Measurements from ENCODE around the gene SETD2. TPM values are rescaled to one million over a fixed set of nuclear protein-coding genes. Genes with fewer than 3 reads are reported as not detected.

The SETD2 gene
- total RNA-seq, 1 experiment from 2014 or later = 47.7 TPM

- Histone ChIP-seq H3K4me1 (replicated peaks; ENCODE audit: insufficient read depth) (no peaks in the 10 kb centered on the region), H3K4me2 (no peak overlapping the region), H3K4me3 (no peak overlapping the region), H3F3A (ENCODE audit: insufficient read depth, low read depth) (no peaks in the 10 kb centered on the region), H3K9me2 (ENCODE audit: insufficient read depth) (no peaks in the 10 kb centered on the region), H3K27me3 (ENCODE audit: insufficient read depth, low read depth) (no peaks in the 10 kb centered on the region), H4K20me1 (ENCODE audit: insufficient read depth) (no peaks in the 10 kb centered on the region), H3K9me3 (ENCODE audit: insufficient read depth, low read depth) (no peaks in the 10 kb centered on the region), H3K36me3 (ENCODE audit: low read depth) (no peaks in the 10 kb centered on the region), H3K79me2 (ENCODE audit: low read depth) (no peaks in the 10 kb centered on the region), H2AFZ (no peak overlapping the region), H3K27ac (no peak overlapping the region)
- BruUV-seq (replicated peaks) = no TSS peak
- intact Hi-C loops (cut with micrococcal nuclease; ENCODE audit: unreplicated experiment) = no loop called here
- no peak for DNase-seq
- CTCF ChIA-PET = no interaction called here
- TF ChIP-seq CTCF (conservative IDR thresholded peaks at IDR 0.05) = no peak
- no peak for TF ChIP-seq EZH2 (IDR thresholded peaks at IDR 0.05; ENCODE audit: low read depth)
- POLR2A ChIA-PET (ENCODE audit: unreplicated experiment) = no interaction called here
Measured at GRCh38 chr3:47008851-47009224, 155.1 kb downstream of the SETD2 start.

- Histone ChIP-seq H3K27ac (no peak overlapping the region), H3K4me2 (no peak overlapping the region), H3K36me3 (ENCODE audit: low read depth) (no peaks in the 10 kb centered on the region), H3F3A (ENCODE audit: insufficient read depth, low read depth) (no peaks in the 10 kb centered on the region), H3K79me2 (ENCODE audit: low read depth) (no peaks in the 10 kb centered on the region), H3K4me1 (replicated peaks; ENCODE audit: insufficient read depth) (no peaks in the 10 kb centered on the region), H2AFZ (no peak overlapping the region), H3K27me3 (ENCODE audit: insufficient read depth, low read depth) (no peaks in the 10 kb centered on the region), H4K20me1 (ENCODE audit: insufficient read depth) (no peaks in the 10 kb centered on the region), H3K4me3 (no peak overlapping the region), H3K9me3 (ENCODE audit: insufficient read depth, low read depth) (no peaks in the 10 kb centered on the region), H3K9me2 (ENCODE audit: insufficient read depth) (no peaks in the 10 kb centered on the region)
- no peak for DNase-seq
- CTCF ChIA-PET = no interaction called here
- intact Hi-C loops (cut with micrococcal nuclease; ENCODE audit: unreplicated experiment) = no loop called here
- BruUV-seq (replicated peaks) = no TSS peak
- POLR2A ChIA-PET (ENCODE audit: unreplicated experiment) = no interaction called here
- no peak for TF ChIP-seq EZH2 (IDR thresholded peaks at IDR 0.05; ENCODE audit: low read depth)
- TF ChIP-seq CTCF (conservative IDR thresholded peaks at IDR 0.05) = no peak
Measured at GRCh38 chr3:47008234-47008796, 155.6 kb downstream of the SETD2 start.

GRCh38 chr3:47007482-47008233 is 156.3 kb downstream of the SETD2 start:
- intact Hi-C loops (cut with micrococcal nuclease; ENCODE audit: unreplicated experiment) = no loop called here
- no peak for DNase-seq
- Histone ChIP-seq H2AFZ (no peak overlapping the region), H4K20me1 (ENCODE audit: insufficient read depth) (no peaks in the 10 kb centered on the region), H3K9me3 (ENCODE audit: insufficient read depth, low read depth) (no peaks in the 10 kb centered on the region), H3K27ac (no peak overlapping the region), H3K4me2 (no peak overlapping the region), H3F3A (ENCODE audit: insufficient read depth, low read depth) (no peaks in the 10 kb centered on the region), H3K4me3 (no peak overlapping the region), H3K4me1 (replicated peaks; ENCODE audit: insufficient read depth) (no peaks in the 10 kb centered on the region), H3K36me3 (ENCODE audit: low read depth) (no peaks in the 10 kb centered on the region), H3K9me2 (ENCODE audit: insufficient read depth) (no peaks in the 10 kb centered on the region), H3K79me2 (ENCODE audit: low read depth) (no peaks in the 10 kb centered on the region), H3K27me3 (ENCODE audit: insufficient read depth, low read depth) (no peaks in the 10 kb centered on the region)
- TF ChIP-seq CTCF (conservative IDR thresholded peaks at IDR 0.05) (no peak), EZH2 (IDR thresholded peaks at IDR 0.05; ENCODE audit: low read depth) (no peak)
- BruUV-seq (replicated peaks) = no TSS peak
- CTCF ChIA-PET = no interaction called here
- POLR2A ChIA-PET (ENCODE audit: unreplicated experiment) = interaction anchor here (0.5 kb wide), 1 partner anchor 54 kb away, joined by 4 read pairs; no protein-coding TSS in a partner anchor

Data from PC-9 (cell line).